ENCODE measurements around the gene HS3ST6.
"Not testable (repeated sequence)": the region's sequence is repeated elsewhere in the genome, so short reads cannot be mapped to it uniquely, and the experiment has no call there.

The HS3ST6 gene

DNA sequence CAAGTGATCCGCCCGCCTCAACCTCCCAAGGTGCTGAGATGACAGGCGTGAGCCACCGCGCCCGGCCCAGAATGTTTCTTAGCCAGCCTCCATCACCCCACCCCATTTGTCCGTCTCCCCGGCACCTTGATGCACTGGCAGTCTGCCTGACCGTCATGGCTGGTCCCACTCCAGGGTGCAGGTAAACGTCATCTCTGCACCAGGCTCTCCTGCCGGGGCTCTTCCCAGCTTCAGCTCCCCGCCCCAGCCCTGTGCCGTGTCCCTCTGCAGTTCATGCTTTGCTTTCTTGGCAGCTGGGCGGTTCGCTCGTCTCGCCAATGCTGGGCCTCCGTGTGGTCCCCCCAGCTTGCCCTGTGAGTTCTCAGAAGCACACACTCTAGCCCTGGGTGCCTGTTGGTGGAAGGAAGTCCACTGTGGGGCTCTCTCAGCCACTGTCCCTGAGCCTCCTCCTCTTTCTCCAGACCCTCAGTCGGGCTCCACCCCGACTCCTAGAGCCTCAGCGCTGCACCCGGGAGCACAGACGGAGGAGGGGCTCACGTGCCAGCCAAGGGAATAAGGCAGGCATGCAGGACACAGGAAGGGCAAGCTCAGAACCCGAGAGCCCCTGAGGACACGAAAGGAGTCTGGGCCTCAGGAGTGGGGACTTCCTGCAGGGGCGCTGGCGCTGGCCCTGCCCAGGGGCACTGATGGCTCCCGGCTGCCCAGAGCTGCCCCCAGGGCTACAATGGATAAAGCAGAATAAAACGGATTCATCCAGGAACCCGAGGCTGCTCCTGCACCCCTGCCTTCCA is 12.0 kb downstream of the HS3ST6 start:
- no peak for DNase-seq

DNA sequence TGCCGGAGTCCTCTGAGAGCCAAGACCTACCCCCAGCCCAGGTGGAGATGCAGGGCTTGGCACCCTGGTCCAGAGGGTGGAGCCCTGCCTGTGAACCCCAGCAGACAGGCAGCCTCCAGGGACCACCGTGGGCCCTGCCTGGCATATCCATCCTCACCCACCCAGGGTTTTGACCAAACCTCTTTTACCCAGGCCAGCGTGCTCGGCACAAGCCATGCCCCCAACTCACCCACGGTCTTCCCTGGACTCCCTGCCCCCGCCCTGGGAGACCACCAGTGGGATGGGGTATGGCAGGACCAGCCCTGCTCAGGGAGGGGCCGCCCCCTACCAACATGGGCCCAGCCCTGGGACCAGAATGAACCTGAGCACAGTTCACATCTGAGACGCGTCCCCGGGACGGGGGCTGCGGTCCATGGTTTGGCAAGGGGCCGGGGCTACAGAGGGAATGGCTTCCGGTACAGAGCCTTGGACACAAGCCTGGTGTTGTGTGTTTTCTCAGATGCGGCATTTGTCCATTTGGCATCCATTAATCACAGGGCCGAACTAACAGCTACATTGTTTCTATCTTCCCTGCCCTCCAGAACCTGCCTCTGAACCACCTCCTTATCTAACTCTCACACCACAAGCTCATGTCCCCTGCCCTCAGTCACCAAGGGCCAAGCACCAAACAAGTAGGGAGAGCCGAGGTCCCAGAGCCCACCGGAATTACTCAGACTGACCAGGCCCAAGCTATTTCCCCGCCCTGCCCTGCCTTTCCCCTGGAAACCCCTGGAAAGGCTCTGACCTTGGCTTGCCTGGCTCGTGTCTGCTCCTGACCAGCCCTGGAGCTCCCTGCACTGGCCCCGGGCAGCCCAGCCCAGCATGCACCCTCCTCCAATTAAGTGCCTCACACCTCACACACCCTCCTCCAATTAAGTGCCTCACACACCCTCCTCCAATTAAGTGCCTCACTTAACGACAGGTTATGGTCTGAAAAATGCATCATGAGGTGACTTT is 14.1 kb downstream of the HS3ST6 start:
- DNase-seq = no peak

DNA sequence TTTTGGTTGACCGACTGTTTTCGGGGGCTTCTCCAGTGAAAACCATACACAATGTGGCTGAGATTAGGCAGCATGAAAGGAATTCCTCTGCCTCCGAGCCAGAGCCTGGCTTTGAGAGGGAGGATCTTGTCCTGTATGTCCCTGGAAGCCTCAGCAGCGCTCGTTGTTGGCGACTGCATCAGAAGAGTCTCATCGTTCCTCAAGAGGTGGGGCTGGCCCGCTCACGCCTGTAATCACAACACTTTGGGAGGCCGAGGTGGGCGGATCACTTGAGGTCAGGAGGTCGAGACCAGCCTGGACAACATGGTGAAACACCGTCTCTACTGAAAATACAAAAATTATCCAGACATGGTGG is 15.0 kb downstream of the HS3ST6 start:
- DNase-seq = no peak

DNA sequence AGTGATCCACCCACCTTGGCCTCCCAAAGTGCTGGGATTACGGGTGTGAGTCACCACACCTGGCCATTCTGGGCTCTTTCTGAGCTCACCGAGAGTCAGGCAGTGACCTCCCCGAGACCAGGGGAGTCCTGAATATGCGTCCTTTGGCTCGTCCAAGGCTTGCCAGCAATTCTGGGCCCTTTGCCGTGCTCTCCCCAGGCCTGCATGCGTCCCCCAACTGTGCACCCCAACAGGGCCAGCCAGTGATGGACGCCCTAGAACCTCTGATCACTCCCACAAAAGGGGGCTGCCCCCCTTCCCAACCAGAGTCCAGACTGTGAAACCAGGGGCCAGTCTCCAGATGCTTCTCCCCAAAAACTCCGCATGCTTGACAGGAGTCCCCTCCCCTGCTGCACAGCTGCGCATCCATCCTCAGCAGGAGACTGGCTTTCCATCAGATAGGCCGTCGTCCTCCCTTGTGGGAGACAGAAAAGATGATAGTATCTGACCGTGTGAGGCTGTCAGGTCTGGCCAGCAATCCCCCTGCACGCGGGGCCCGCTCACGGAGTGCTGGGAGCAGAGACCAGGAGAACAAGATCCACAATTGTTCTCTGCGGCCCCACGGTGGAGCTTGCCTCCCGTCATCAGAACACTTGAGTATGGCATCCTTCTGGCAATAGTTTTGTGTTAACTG is 15.5 kb downstream of the HS3ST6 start:
- DNase-seq = no peak

DNA sequence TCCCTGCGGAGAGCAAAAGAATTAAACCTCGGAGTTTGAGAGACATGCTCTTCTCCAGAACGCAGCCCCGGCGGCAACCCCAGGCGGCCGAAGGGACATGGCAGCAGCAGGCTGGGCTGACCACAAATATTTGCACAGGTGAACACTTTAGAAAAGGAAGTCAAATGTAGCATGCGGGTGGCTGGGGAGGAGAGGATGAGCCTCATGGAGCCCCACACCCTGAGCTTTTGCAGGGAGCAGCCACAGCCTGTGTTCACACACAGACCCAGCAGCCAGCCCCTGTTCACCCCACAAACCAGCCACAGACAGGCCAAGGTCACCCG is 17.8 kb downstream of the HS3ST6 start:
- DNase-seq = no peak

DNA sequence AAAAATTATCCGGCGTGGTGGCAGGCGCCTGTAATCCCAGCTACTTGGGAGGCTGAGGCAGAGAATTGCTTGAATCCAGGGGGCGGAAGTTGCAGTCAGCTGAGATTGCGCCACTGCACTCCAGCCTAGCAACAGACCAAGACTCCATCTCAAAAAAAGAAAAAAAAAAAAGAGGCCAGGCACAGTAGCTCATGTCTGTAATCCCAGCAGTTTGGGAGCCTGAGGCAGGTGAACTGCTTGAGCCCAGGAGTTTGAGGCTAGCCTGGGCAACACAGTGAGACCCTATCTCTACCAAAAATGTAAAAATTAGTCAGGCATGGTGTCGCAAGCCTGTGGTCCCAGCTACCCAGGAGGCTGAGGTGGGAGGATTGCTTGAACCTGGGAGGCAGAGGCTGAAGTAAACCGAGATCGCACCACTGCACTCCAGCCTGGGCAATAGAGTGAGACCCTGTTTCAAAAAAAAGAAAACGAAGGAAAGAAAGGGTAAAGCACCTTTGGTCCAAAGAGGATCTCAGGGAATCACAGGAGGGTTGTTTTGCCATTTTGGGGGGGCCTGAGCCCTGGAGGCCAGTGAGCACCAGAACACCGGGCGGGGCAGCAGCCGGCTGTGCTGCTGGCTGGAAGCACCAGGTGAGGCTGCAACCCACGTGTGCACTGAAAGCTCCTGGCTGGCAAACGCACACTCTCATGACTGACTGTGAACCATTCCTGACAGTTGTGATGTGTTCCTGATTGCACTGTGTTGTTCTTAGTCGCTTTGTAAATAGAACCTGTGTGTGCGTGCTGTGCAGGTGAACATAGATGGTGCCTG is 18.4 kb downstream of the HS3ST6 start:
- DNase-seq = no peak

DNA sequence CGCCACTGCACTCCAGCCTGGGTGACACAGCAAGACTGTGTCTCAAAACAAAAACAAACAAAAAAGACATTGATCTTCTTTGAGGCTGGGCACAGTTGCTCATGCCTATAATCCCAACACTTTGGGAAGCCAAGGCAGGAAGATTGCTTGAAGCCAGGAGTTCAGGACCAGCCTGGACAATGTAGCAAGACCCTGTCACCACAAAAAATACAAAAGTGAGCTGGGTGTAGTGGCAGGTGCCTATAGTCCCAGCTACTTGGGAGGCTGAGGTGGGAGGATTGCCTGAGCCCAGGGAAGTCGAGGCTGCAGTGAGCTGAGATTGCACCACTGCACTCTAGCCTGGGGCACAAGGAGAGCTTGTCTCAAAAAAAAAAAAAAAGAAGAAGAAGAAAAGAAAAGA is 20.5 kb downstream of the HS3ST6 start:
- DNase-seq = not testable (repeated sequence)

DNA sequence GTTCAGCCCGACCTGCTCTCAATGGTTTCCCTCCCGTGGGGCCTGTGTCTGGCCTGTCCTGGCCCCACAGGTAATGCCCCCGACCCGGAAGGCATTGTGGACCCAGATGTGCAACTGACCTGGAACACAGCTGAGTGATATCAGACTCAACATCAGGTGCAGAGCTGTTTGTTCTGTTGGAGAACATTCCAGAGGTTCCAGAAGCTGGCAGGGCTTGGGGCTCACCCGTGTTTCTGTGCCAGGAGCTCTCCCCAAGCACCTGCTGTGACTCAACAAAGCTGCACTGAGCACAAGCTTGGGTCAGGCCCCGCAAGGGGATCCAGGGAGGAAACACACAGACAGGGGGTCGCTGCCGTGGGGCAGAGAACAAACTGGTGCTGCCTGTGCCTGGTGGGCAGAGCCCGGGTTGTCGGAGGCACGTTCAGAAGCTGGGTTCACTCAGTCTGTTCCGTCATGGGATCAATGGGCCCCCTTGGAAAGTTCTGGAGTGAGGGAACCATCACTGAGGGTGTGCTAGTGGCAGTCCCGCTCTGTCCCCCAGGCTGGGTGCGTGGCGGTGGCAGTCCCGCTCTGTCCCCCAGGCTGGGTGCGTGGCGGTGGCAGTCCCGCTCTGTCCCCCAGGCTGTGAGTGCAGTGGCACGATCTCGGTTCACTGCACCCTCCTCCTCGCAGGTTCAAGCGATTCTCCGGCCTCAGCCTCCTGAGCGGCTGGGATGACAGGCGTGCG is 22.1 kb downstream of the HS3ST6 start:
- DNase-seq = no peak

DNA sequence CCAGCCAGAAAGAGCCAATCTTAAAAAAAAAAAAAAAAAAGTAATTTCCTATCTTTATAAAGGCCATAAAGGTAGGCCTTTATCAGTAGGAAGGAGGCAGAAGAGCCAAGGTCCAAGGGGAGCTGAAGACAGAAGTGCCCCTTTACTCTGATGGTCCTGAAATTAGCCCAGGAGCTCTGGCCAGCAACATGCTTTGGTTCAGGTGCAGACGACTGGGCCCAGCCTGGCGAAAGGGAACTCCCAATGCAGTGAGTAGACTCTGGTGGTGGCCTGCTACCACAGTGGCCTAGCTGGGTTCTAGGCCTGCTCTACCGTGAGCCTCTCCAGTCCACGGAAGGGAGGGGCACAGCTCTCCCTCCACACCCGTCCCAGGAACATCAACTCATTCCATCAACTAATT is 23.1 kb downstream of the HS3ST6 start:
- DNase-seq = no peak

DNA sequence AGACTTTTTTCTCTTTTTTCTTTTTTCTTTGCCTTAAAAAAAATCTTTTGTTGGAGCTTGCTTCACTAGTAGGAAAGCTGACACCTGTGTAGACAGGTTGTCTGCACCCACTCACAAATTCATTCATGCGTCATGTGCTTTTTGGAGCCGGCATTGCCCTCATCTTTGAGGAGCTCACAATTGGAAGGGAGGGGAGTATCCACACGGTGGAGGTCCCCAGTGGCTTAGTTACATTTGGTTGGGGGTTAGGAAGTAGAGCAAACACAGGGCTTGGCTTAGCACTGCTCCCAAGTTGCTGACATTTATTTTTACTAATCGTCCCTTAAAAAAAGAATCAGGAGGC is 27.5 kb downstream of the HS3ST6 start:
- DNase-seq = no peak

DNA sequence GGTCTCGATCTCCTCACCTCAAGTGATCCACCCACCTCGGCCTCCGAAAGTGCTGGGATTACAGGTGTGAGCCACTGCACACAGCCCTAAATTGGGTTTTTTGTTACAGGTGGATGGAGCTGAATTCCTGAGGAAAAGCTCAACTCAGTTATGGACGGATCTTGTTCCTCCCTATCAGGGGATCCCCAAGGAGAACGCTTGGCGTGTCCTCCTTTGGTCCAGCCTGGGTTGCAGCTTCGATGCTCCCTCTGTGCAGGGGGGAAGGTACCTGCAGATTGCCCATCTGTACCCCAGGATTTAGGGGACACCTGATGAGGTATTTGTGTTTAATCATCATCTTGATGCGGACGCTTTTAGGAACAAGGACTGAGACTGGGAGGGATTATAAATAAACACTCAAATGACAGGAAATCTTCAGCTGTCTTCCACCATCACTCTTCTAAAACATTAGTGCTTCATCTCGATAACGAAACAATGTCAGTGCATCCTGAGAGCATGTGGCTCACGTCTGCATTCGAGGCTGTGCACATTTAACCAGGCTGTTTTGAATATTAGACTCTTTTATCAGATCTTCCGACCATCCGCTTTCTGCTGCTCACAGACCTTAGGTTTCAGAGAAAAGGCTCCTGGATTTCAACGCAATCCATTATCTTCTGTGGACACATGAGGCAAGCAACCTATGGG is 28.0 kb downstream of the HS3ST6 start:
- no peak for DNase-seq

DNA sequence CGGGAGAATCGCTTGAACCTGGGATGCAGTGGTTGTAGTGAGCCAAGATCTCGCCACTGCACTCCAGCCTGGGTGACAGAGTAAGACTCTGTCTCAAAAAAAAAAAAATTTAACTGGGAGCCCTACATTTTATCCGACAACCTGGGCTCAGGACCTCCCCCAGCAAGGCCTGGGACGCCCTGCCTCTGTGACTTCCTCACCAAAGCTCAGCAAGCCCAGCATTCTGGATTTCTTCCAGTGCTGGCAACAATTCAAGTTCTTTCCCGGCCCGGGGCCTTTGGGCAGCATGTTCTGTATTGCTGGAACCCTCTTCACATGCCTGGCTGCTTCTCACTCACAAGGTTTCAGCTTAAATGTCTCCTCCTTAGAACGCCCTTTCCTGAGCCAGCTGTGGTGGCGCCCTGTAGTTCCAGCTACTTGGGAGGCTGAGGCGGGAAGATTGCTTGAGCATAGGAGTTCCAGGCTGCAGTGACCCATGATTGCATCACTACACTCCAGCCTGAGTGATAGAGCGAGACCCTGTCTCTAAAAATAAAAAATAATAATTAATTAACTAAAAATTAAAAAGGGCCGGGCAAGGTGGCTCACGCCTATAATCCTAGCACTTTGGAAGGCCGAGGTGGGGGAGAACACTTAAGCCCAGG is 30.4 kb downstream of the HS3ST6 start:
- no peak for DNase-seq

DNA sequence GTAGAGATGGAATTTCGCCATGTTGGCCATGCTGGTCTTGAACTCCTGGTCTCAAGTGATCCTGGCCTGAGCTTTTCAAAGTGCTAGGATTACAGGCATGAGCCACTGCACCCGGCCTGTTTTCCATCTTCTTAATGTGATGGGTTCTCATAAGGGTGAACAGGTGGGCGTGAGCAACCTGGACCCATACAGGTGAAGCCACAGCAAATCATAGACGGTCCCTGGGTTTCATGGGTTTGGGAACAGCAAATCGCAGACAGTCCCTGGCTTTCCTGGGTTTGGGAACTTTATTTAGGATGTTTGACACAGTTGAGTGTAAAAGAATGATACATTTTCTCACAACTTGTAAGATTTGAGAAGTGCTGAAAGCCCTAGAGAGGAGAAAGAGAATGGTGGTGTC is 33.3 kb downstream of the HS3ST6 start:
- DNase-seq = no peak

DNA sequence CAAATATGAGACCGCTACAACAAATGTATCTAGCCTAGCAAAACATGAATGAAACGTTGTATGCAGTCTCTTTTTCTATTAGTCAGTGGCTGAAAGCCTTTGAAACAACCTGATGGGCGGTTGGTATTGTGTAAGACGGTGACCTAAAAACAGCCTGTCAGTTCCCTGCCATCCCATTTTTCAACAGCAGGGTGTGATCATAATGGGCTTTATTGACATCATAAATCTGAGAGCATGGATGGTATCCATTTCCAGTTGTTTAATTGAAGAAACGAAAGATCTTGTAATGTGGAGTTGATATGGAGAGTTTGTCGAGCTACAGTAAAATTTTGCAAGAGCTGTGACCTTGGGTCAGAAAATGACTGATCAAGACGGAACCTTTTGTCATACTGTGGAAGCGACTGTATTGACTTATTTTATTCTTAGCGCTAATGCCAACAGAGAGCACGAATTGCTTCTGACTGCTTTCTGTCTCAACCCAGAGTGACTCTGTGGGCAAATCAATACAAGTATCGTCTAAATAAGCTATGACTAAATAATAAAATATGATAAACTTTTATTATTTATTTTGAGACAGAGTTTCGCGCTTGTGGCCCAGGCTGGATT is 34.0 kb downstream of the HS3ST6 start:
- DNase-seq = no peak

DNA sequence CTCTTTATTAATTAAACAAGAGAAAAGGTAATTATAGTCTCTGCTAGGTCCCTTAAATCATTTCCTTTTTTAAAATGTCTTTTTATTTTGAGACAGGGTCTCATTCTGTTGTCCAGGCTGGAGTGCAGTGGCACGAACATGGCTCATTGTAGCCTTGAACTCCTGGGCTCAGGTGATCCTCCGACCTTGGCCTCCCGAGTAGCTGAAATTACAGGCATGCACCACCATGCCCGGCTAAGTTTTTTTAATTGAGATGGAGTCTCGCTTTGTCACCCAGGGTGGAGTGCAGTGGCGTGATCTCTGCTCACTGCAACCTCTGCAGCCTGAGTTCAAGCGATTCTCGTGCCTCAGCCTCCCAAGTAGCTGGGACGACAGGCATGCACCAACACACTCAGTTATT is 37.0 kb downstream of the HS3ST6 start:
- not testable (repeated sequence) for DNase-seq

DNA sequence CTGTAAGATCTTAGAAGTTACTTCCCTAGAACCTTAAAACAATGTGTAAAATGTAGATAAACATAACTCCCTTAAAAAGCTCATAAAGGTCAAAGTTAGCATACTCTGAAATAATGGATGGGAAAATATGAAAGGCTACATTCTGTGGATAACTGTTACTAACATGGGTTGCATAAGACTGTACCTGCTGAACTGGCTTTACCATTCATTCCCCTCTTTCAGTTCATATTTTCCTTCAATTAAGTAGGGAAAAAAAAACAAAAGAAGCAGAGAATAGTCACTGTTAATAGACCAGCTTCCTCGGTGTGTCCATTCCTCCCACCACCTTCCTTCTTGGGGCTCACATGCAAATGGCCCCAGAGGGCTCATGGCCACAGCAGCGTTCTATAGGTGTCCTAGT is 38.7 kb downstream of the HS3ST6 start:
- no peak for DNase-seq

DNA sequence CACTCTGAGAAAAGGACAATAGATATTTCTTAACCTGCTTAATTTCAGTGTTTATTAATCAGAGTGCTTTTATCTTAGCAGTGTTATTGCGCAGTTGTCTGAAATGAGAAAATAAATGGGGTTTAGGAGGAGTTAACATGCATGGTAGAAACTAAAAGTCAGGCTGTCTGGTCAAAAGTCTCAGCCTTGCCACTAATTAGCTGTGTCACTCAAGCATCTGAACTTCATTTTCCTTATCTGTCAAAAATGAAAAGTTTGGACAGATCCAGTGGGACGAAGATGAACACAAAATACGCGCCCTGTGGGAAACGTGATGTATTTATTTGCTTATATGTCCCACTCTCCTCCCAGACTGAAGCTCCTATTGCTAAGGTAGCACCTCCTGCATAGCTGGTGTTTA is 40.0 kb downstream of the HS3ST6 start:
- DNase-seq = no peak

DNA sequence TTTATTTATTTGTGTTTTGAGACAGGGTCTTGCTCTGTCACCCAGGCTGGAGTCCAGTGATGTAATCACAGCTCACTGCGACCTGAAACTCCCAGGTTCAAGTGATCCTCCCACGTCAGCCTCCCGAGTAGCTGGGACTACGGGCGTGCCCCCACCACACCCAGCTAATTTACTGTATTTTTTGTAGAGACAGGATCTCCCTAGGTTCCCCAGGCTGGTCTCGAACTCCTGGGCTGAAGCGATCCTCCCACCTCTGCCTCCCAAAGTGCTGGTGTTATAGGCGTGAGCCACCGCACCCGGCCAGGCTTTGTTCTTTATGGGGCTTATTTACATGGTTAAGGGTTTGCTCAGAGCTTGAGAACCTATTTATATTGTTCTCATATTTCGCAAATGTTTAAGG is 40.4 kb downstream of the HS3ST6 start:
- no peak for DNase-seq

DNA sequence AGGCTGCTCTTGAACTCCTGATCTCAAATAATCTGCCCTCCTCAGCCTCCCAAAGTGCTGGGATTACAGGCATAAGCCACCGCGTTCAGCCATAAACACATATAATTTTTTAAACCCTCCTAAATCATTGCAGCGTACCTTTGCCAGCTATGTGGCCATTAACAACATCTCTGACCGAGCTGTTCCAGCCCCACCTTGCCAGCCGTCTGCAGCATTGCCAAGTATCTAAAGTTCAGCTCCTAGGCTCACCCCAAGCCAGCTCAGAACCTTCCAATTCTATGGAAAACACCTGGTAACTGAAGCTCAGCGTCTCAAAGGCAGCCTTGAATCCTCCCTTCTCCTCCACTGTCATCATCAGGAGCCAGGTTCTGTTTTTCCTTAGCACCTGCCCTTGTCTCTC is 41.1 kb downstream of the HS3ST6 start:
- DNase-seq = no peak

DNA sequence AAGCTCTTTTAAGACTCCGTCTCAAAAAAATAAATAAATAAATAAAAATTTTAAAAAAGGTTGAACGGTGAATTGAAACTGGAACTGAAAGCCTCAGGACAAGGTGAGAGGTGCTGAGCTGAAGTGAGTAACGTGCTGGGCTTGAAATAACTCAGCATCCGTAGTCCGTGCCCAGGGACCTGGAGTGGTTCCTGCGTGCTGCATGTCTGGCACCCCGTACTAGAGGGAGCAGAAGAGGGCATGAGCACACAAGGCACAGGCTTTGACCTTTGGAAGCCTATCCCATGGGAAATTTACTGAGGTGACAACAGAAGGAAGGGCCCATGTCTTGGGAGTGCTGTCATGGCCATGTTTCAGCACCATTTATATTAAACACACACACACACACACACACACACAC is 41.7 kb downstream of the HS3ST6 start:
- DNase-seq = no peak

DNA sequence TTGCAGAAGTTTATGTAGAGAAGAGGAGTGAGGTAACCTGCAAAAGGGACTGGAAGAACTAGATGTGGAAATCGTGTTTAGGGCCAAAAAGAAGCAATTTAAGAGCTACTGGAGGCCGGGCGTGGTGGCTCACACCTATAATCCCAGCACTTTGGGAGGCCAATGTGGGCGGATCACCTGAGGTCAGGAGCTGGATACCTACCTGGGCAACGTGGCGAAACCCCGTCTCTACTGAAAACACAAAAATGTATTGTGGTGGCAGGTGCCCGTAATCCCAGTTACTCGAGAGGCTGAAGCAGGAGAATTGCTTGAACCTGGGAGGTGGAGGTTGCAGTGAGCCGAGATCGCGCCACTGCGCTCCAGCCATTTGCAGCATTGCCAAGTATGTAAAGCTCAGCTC is 42.1 kb downstream of the HS3ST6 start:
- DNase-seq = not testable (repeated sequence)

Measured in CD4-positive, alpha-beta T cell treated with Interleukin-17A for 4 hours (primary cell).